NCI-H526 treated with DMSO at 0.1 percent for 48 hours (cell line): ENCODE data around the gene NPNT.
"Not testable (repeated sequence)": the region's sequence is repeated elsewhere in the genome, so short reads cannot be mapped to it uniquely, and the experiment has no call there.

ENCODE experiments used
- DNase-seq: peaks from one replicate; lab custom pipeline; 2025; lab: John Stamatoyannopoulos, UW

NPNT gene

GRCh38 chr4:105894660-105895582, at the start of gene NPNT:
NPNT (plus strand) TSS chr4:105895471; CDS start chr4:105895653, 182 bp downstream.
- peak; percentile 37 for DNase-seq

- DNase-seq: no peak
Measured at GRCh38 chr4:105845559-105845958, 49.7 kb upstream of the NPNT start.

- not testable (repeated sequence) for DNase-seq
Measured at GRCh38 chr4:105848359-105848758, 46.9 kb upstream of the NPNT start.

- DNase-seq: no peak
Measured at GRCh38 chr4:105851196-105851595, 44.1 kb upstream of the NPNT start.

GRCh38 chr4:105852230-105852629, 43.0 kb upstream of the NPNT start:
- not testable (repeated sequence) for DNase-seq

GRCh38 chr4:105858466-105859040, 36.7 kb upstream of the NPNT start:
- no peak for DNase-seq

GRCh38 chr4:105859233-105859632, 36.0 kb upstream of the NPNT start:
- no peak for DNase-seq

GRCh38 chr4:105870963-105871362, 24.3 kb upstream of the NPNT start:
- no peak for DNase-seq

GRCh38 chr4:105871997-105872396, 23.3 kb upstream of the NPNT start:
- no peak for DNase-seq

- DNase-seq: no peak
Measured at GRCh38 chr4:105875233-105875632, 20.0 kb upstream of the NPNT start.

GRCh38 chr4:105878668-105879067, 16.6 kb upstream of the NPNT start:
- DNase-seq: no peak

- DNase-seq: no peak
Measured at GRCh38 chr4:105887508-105887907, 7.8 kb upstream of the NPNT start.

GRCh38 chr4:105895583-105896460, 551 bp downstream of the NPNT start:
- peak; percentile 36 for DNase-seq

GRCh38 chr4:105896461-105896942, 1.2 kb downstream of the NPNT start:
- peak; percentile 36 for DNase-seq

- DNase-seq: no peak
Measured at GRCh38 chr4:105896984-105897775, 1.9 kb downstream of the NPNT start.

GRCh38 chr4:105900541-105900940, 5.3 kb downstream of the NPNT start:
- no peak for DNase-seq

- DNase-seq: no peak
Measured at GRCh38 chr4:105902550-105903262, 7.4 kb downstream of the NPNT start.

- DNase-seq: no peak
Measured at GRCh38 chr4:105909787-105910281, 14.6 kb downstream of the NPNT start.

- no peak for DNase-seq
Measured at GRCh38 chr4:105911426-105911825, 16.2 kb downstream of the NPNT start.

- DNase-seq: no peak
Measured at GRCh38 chr4:105912633-105913032, 17.4 kb downstream of the NPNT start.
